Measurements from ENCODE around the gene WASHC4. TPM values are rescaled to one million over a fixed set of nuclear protein-coding genes. Genes with fewer than 3 reads are reported as not detected.

Gene WASHC4
- total RNA-seq, 1 experiment from 2014 or later: 42.9 TPM

DNA sequence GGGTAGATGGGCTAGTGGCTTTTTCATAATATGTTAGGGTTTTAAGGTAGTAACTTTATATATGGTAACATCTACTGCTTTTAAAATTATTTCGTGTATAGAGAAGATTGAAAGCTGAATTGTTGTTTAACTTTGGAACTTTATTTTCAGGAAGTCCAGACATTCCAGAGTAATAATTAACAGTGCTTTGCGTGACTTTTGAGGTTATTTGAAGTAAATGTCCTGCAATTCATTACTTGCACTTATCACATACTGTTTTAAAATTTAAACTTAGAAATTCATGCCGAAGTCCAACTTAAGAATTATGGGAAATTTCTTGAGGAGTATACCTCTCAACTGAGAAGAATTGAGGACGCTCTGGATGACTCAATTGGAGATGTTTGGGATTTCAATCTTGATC, 3.3 kb downstream of the WASHC4 start:
- Mint-ChIP-seq H3K4me1 (peaks cover 67% of the 10 kb centered on the region), H3K27ac (peak overlapping the region; percentile 21; the same call in 1 of the 2 replicates), H3K36me3 (peaks cover 18% of the 10 kb centered on the region), H3K9me3 (0 out of 2 replicates have a peak, but pooled peaks cover 3% of the 10 kb centered on the region), H3K27me3 (ENCODE audit: low read depth) (peaks cover 9% of the 10 kb centered on the region), H3K4me3 (peak overlapping the region; percentile 96)
- no peak for ATAC-seq
- ChIA-PET POLR2A (no interaction called here), CTCF (interaction anchor here (1.5 kb wide), 1 partner anchor 729 kb away, joined by 4 read pairs; no protein-coding TSS in a partner anchor)
- no peak for TF ChIP-seq KAT7 (CRISPR knock-in tag; IDR thresholded peaks at IDR 0.05; ENCODE audit: borderline replicate concordance)
- no peak for DNase-seq (ENCODE audit: low spot score)

DNA sequence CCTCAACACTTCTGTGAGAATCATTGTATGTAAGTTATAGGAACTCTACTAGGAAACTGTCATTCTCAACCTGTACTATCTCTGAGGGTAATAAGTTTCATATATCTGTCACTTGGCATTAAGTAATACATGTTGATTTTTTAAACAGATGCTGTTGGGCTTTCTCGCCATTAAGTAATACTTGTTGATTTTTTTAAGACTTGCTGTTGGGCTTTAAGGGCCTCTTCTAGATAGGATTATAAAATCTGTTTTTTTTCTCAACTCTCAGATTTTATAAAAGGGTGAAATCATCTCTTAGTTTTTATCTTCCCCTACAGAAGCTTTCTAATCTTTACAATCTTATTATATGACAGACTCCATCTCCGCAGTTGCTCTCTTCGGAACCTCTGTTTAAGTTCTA, 5.6 kb downstream of the WASHC4 start:
- POLR2A ChIA-PET: no interaction called here
- TF ChIP-seq NFE2L1 (CRISPR knock-in tag; IDR thresholded peaks at IDR 0.05): no peak
- TF ChIP-seq, protein P1, sequence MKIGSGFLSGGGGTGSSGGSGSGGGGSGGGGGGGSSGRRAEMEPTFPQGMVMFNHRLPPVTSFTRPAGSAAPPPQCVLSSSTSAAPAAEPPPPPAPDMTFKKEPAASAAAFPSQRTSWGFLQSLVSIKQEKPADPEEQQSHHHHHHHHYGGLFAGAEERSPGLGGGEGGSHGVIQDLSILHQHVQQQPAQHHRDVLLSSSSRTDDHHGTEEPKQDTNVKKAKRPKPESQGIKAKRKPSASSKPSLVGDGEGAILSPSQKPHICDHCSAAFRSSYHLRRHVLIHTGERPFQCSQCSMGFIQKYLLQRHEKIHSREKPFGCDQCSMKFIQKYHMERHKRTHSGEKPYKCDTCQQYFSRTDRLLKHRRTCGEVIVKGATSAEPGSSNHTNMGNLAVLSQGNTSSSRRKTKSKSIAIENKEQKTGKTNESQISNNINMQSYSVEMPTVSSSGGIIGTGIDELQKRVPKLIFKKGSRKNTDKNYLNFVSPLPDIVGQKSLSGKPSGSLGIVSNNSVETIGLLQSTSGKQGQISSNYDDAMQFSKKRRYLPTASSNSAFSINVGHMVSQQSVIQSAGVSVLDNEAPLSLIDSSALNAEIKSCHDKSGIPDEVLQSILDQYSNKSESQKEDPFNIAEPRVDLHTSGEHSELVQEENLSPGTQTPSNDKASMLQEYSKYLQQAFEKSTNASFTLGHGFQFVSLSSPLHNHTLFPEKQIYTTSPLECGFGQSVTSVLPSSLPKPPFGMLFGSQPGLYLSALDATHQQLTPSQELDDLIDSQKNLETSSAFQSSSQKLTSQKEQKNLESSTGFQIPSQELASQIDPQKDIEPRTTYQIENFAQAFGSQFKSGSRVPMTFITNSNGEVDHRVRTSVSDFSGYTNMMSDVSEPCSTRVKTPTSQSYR (CRISPR knock-in tag; IDR thresholded peaks at IDR 0.05): no peak
- no peak for TF ChIP-seq NFYB (CRISPR knock-in tag; conservative IDR thresholded peaks at IDR 0.05; ENCODE audit: low read depth)
- no peak for TF ChIP-seq SOX15 (CRISPR knock-in tag; IDR thresholded peaks at IDR 0.05)
- TF ChIP-seq CREB1 (CRISPR knock-in tag; IDR thresholded peaks at IDR 0.05): no peak
- no peak for TF ChIP-seq GABPB1 (CRISPR knock-in tag; IDR thresholded peaks at IDR 0.05)
- TF ChIP-seq, protein P2, sequence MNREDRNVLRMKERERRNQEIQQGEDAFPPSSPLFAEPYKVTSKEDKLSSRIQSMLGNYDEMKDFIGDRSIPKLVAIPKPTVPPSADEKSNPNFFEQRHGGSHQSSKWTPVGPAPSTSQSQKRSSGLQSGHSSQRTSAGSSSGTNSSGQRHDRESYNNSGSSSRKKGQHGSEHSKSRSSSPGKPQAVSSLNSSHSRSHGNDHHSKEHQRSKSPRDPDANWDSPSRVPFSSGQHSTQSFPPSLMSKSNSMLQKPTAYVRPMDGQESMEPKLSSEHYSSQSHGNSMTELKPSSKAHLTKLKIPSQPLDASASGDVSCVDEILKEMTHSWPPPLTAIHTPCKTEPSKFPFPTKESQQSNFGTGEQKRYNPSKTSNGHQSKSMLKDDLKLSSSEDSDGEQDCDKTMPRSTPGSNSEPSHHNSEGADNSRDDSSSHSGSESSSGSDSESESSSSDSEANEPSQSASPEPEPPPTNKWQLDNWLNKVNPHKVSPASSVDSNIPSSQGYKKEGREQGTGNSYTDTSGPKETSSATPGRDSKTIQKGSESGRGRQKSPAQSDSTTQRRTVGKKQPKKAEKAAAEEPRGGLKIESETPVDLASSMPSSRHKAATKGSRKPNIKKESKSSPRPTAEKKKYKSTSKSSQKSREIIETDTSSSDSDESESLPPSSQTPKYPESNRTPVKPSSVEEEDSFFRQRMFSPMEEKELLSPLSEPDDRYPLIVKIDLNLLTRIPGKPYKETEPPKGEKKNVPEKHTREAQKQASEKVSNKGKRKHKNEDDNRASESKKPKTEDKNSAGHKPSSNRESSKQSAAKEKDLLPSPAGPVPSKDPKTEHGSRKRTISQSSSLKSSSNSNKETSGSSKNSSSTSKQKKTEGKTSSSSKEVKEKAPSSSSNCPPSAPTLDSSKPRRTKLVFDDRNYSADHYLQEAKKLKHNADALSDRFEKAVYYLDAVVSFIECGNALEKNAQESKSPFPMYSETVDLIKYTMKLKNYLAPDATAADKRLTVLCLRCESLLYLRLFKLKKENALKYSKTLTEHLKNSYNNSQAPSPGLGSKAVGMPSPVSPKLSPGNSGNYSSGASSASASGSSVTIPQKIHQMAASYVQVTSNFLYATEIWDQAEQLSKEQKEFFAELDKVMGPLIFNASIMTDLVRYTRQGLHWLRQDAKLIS (CRISPR knock-in tag; IDR thresholded peaks at IDR 0.05; ENCODE audit: borderline replicate concordance): no peak
- TF ChIP-seq ZNF138 (CRISPR knock-in tag; conservative IDR thresholded peaks at IDR 0.05): no peak
- TF ChIP-seq ZNF121 (CRISPR knock-in tag; IDR thresholded peaks at IDR 0.05): no peak
- TF ChIP-seq, protein P3, sequence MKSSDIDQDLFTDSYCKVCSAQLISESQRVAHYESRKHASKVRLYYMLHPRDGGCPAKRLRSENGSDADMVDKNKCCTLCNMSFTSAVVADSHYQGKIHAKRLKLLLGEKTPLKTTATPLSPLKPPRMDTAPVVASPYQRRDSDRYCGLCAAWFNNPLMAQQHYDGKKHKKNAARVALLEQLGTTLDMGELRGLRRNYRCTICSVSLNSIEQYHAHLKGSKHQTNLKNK (CRISPR knock-in tag; IDR thresholded peaks at IDR 0.05): no peak
- TF ChIP-seq NR3C1 (CRISPR knock-in tag; conservative IDR thresholded peaks at IDR 0.05; ENCODE audit: low read depth): no peak
- no peak for TF ChIP-seq FOXK1 (CRISPR knock-in tag; IDR thresholded peaks at IDR 0.05)
- TF ChIP-seq ESRRA (CRISPR knock-in tag; IDR thresholded peaks at IDR 0.05; ENCODE audit: borderline replicate concordance): no peak
- TF ChIP-seq FOXJ3 (CRISPR knock-in tag; IDR thresholded peaks at IDR 0.05; ENCODE audit: borderline replicate concordance): no peak
- TF ChIP-seq, protein P4, sequence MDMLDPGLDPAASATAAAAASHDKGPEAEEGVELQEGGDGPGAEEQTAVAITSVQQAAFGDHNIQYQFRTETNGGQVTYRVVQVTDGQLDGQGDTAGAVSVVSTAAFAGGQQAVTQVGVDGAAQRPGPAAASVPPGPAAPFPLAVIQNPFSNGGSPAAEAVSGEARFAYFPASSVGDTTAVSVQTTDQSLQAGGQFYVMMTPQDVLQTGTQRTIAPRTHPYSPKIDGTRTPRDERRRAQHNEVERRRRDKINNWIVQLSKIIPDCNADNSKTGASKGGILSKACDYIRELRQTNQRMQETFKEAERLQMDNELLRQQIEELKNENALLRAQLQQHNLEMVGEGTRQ (CRISPR knock-in tag; IDR thresholded peaks at IDR 0.05): no peak
- no peak for TF ChIP-seq TCF7 (CRISPR knock-in tag; IDR thresholded peaks at IDR 0.05; ENCODE audit: low read depth)
- TF ChIP-seq, protein P5, sequence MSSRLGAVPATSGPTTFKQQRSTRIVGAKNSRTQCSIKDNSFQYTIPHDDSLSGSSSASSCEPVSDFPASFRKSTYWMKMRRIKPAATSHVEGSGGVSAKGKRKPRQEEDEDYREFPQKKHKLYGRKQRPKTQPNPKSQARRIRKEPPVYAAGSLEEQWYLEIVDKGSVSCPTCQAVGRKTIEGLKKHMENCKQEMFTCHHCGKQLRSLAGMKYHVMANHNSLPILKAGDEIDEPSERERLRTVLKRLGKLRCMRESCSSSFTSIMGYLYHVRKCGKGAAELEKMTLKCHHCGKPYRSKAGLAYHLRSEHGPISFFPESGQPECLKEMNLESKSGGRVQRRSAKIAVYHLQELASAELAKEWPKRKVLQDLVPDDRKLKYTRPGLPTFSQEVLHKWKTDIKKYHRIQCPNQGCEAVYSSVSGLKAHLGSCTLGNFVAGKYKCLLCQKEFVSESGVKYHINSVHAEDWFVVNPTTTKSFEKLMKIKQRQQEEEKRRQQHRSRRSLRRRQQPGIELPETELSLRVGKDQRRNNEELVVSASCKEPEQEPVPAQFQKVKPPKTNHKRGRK (CRISPR knock-in tag; IDR thresholded peaks at IDR 0.05; ENCODE audit: borderline replicate concordance): no peak
- no peak for DNase-seq (ENCODE audit: low spot score)
- peaks cover 55% of the 10 kb centered on the region for H3K4me1 Mint-ChIP-seq
- no peaks in the 10 kb centered on the region for H3K27me3 Mint-ChIP-seq (ENCODE audit: low read depth)
- no peak overlapping the region for H3K4me3 Mint-ChIP-seq
- no peak for ATAC-seq
- peaks cover 36% of the 10 kb centered on the region for H3K36me3 Mint-ChIP-seq
- no peak overlapping the region for H3K27ac Mint-ChIP-seq
- CTCF ChIA-PET: no interaction called here
- H3K9me3 Mint-ChIP-seq: 0 out of 2 replicates have a peak, but pooled peaks cover 3% of the 10 kb centered on the region
